Neural cell (in vitro differentiated cells): Measurements from ENCODE around the gene TPSG1. TPM values are rescaled to one million over a fixed set of nuclear protein-coding genes. Genes with fewer than 3 reads are reported as not detected.

Experiments used
- H2AFZ ChIP-seq: fragments of 200-600, 300-800 bp; sonication (generic), shearing (Covaris generic); 2 replicates; pipeline ENCODE4 v1.6.0; 2014; ENCODE audit warnings: low read depth, mild to moderate bottlenecking, antibody characterized with exemption, low read length, moderate library complexity
- H3F3A ChIP-seq: fragments of 200-600 bp; shearing (Covaris generic); 2 replicates; pipeline ENCODE4 v1.6.1; 2016; ENCODE audit warnings: mild to moderate bottlenecking, moderate library complexity, mixed read lengths, antibody characterized with exemption, low read length; ENCODE audit not compliant: insufficient read depth, poor library complexity, severe bottlenecking
- H3K27ac ChIP-seq: fragments of 200-600, 300-800 bp; sonication (generic), shearing (Covaris generic); 2 replicates; pipeline ENCODE4 v1.5.1; 2014; ENCODE audit warnings: mild to moderate bottlenecking, low read length, moderate library complexity
- H3K27me3 ChIP-seq: fragments of 300-800, 200-600 bp; sonication (generic), shearing (Covaris generic); 2 replicates; pipeline ENCODE4 v1.6.0; 2014; ENCODE audit warnings: mild to moderate bottlenecking, low read depth, low read length, moderate library complexity; ENCODE audit not compliant: insufficient read depth
- H3K36me3 ChIP-seq: fragments of 300-800, 200-600 bp; sonication (generic), shearing (Covaris generic); 2 replicates; pipeline ENCODE4 v1.5.1; 2014; ENCODE audit warnings: mild to moderate bottlenecking, antibody characterized with exemption, low read length, moderate library complexity; ENCODE audit not compliant: insufficient read depth
- H3K4me2 ChIP-seq: fragments of 300-800, 200-600 bp; sonication (generic), shearing (Covaris generic); 2 replicates; pipeline ENCODE4 v1.6.0; 2014; ENCODE audit warnings: mild to moderate bottlenecking, low read length
- H3K4me3 ChIP-seq: fragments of 300-800, 200-600 bp; sonication (generic), shearing (Covaris generic); 2 replicates; pipeline ENCODE4 v1.5.1; 2014; ENCODE audit warnings: mild to moderate bottlenecking, low read length, moderate library complexity
- H3K79me2 ChIP-seq: fragments of 200-600 bp; shearing (Covaris generic); replicated peaks from 2 replicates; pipeline ENCODE4 v1.6.0; 2014; ENCODE audit warnings: mild to moderate bottlenecking, low read length, moderate library complexity; ENCODE audit not compliant: insufficient read depth
- H3K9ac ChIP-seq: fragments of 300-800, 200-600 bp; sonication (generic), shearing (Covaris generic); 2 replicates; pipeline ENCODE4 v1.6.1; 2016; ENCODE audit warnings: mild to moderate bottlenecking, low read length, mixed read lengths
- H3K9me2 ChIP-seq: fragments of 200-600 bp; shearing (Covaris generic); 2 replicates; pipeline ENCODE4 v1.6.1; 2016; ENCODE audit warnings: mild to moderate bottlenecking, low read length, mixed read lengths; ENCODE audit not compliant: insufficient read depth
- H3K9me3 ChIP-seq: fragments of 200-600, 300-800 bp; sonication (generic), shearing (Covaris generic); 2 replicates; pipeline ENCODE4 v1.6.1; 2016; ENCODE audit warnings: mild to moderate bottlenecking, mixed run types, low read length, moderate library complexity, mixed read lengths
- H4K20me1 ChIP-seq: fragments of 200-600 bp; shearing (Covaris generic); 2 replicates; pipeline ENCODE4 v1.6.1; 2016; ENCODE audit warnings: mild to moderate bottlenecking, mixed run types; ENCODE audit not compliant: insufficient read depth
- EP300 ChIP-seq: fragments of 450-650 bp; conservative IDR thresholded peaks from 2 replicates; pipeline ENCODE4 v1.6.1; 2014; ENCODE audit warnings: antibody characterized with exemption, mild to moderate bottlenecking, moderate library complexity; ENCODE audit not compliant: poor library complexity, severe bottlenecking
- EZH2 ChIP-seq: fragments of 200-600, 300-800 bp; shearing (Covaris generic), sonication (generic); IDR thresholded peaks from 2 replicates; pipeline ENCODE4 v1.6.1; 2014; ENCODE audit warnings: antibody characterized with exemption, low read length, borderline replicate concordance, mild to moderate bottlenecking; ENCODE audit not compliant: insufficient read depth, poor library complexity, severe bottlenecking
- MXI1 ChIP-seq: fragments of 450-650 bp; conservative IDR thresholded peaks from 2 replicates; pipeline ENCODE4 v1.6.1; 2014; ENCODE audit warnings: antibody characterized with exemption, mild to moderate bottlenecking; ENCODE audit not compliant: poor library complexity, severe bottlenecking
- POLR2AphosphoS5 ChIP-seq: IDR thresholded peaks from 2 replicates; pipeline ENCODE4 v1.6.1; 2012
- RAD21 ChIP-seq: fragments of 450-650 bp; conservative IDR thresholded peaks from 2 replicates; pipeline ENCODE4 v1.6.1; 2014; ENCODE audit warnings: antibody characterized with exemption, mild to moderate bottlenecking, moderate library complexity
- SMC3 ChIP-seq: fragments of 450-650 bp; conservative IDR thresholded peaks from 2 replicates; pipeline ENCODE4 v1.6.1; 2014; ENCODE audit warnings: antibody characterized with exemption, mild to moderate bottlenecking, moderate library complexity; ENCODE audit not compliant: poor library complexity
- TAF1 ChIP-seq: IDR thresholded peaks from 2 replicates; pipeline ENCODE4 v1.6.1; 2012; ENCODE audit warnings: low read depth
- polyA plus RNA-seq: library from polyadenylated mRNA; depleted of rRNA; stranded (reverse); fragments of >200 nt; gene quantifications from 2 replicates; pipeline ENCODE4 v1.2.3, GENCODE V29; 2014
- TF ChIP-seq, protein P1 (sequence below): fragments of 450-650 bp; IDR thresholded peaks from 2 replicates; pipeline ENCODE4 v1.5.1; 2014; ENCODE audit warnings: antibody characterized with exemption, mild to moderate bottlenecking, moderate library complexity; ENCODE audit not compliant: poor library complexity, severe bottlenecking
- TF ChIP-seq, protein P2 (sequence below): IDR thresholded peaks from 2 replicates; pipeline ENCODE4 v1.6.1; 2012; ENCODE audit warnings: borderline replicate concordance

The TPSG1 gene
- polyA plus RNA-seq, 1 donor from 2014 or later: not detected

DNA sequence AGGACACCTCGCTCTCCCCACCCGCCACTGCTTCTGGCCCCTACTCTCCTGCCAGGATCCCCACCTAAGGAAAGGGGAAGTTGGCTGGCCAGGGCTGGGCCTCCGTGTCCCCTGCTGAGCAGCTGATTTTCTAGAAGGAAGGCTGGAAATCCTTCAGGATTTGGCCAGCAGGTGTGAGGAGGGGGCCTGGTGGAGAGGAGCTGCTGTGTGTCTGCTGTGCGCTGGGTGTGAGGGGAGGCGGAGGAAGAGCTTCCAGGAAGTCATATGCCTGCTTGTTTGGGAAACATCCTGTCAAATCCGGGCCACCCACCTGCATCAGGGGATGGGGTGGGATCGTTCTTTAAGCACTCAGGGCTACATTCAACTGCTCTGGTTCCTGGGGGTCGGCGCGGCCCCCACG is 28.6 kb downstream of the TPSG1 start:
- no peak overlapping the region for H3K4me2 ChIP-seq
- no peak overlapping the region for H3K9ac ChIP-seq
- H3K79me2 ChIP-seq: no peaks in the 10 kb centered on the region
- H3K4me3 ChIP-seq: no peak overlapping the region
- H3K9me2 ChIP-seq: no peaks in the 10 kb centered on the region
- no peaks in the 10 kb centered on the region for H3K9me3 ChIP-seq
- H3K36me3 ChIP-seq: no peaks in the 10 kb centered on the region
- TF ChIP-seq EZH2 (no peak), MXI1 (no peak), RAD21 (no peak), TAF1 (no peak), POLR2AphosphoS5 (no peak), EP300 (no peak), SMC3 (no peak)
- TF ChIP-seq, protein P1, sequence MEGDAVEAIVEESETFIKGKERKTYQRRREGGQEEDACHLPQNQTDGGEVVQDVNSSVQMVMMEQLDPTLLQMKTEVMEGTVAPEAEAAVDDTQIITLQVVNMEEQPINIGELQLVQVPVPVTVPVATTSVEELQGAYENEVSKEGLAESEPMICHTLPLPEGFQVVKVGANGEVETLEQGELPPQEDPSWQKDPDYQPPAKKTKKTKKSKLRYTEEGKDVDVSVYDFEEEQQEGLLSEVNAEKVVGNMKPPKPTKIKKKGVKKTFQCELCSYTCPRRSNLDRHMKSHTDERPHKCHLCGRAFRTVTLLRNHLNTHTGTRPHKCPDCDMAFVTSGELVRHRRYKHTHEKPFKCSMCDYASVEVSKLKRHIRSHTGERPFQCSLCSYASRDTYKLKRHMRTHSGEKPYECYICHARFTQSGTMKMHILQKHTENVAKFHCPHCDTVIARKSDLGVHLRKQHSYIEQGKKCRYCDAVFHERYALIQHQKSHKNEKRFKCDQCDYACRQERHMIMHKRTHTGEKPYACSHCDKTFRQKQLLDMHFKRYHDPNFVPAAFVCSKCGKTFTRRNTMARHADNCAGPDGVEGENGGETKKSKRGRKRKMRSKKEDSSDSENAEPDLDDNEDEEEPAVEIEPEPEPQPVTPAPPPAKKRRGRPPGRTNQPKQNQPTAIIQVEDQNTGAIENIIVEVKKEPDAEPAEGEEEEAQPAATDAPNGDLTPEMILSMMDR: no peak
- TF ChIP-seq, protein P2, sequence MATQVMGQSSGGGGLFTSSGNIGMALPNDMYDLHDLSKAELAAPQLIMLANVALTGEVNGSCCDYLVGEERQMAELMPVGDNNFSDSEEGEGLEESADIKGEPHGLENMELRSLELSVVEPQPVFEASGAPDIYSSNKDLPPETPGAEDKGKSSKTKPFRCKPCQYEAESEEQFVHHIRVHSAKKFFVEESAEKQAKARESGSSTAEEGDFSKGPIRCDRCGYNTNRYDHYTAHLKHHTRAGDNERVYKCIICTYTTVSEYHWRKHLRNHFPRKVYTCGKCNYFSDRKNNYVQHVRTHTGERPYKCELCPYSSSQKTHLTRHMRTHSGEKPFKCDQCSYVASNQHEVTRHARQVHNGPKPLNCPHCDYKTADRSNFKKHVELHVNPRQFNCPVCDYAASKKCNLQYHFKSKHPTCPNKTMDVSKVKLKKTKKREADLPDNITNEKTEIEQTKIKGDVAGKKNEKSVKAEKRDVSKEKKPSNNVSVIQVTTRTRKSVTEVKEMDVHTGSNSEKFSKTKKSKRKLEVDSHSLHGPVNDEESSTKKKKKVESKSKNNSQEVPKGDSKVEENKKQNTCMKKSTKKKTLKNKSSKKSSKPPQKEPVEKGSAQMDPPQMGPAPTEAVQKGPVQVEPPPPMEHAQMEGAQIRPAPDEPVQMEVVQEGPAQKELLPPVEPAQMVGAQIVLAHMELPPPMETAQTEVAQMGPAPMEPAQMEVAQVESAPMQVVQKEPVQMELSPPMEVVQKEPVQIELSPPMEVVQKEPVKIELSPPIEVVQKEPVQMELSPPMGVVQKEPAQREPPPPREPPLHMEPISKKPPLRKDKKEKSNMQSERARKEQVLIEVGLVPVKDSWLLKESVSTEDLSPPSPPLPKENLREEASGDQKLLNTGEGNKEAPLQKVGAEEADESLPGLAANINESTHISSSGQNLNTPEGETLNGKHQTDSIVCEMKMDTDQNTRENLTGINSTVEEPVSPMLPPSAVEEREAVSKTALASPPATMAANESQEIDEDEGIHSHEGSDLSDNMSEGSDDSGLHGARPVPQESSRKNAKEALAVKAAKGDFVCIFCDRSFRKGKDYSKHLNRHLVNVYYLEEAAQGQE: no peak
- H3K27me3 ChIP-seq: no peaks in the 10 kb centered on the region
- no peaks in the 10 kb centered on the region for H4K20me1 ChIP-seq
- no peaks in the 10 kb centered on the region for H3F3A ChIP-seq
- H3K27ac ChIP-seq: no peak overlapping the region
- no peak overlapping the region for H2AFZ ChIP-seq

DNA sequence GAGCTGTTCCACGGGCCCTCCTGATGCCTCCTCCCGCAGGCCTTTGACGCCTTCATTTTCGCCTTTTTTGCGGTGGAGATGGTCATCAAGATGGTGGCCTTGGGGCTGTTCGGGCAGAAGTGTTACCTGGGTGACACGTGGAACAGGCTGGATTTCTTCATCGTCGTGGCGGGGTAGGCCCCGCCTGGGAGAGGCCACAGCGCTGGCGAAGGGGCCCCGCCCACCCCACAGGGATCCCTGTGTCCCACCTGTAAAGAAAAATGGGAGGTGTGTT is 29.7 kb downstream of the TPSG1 start:
- Histone ChIP-seq H3K79me2 (no peaks in the 10 kb centered on the region), H4K20me1 (no peaks in the 10 kb centered on the region), H2AFZ (no peak overlapping the region), H3K9me3 (no peaks in the 10 kb centered on the region), H3K9me2 (no peaks in the 10 kb centered on the region), H3F3A (no peaks in the 10 kb centered on the region), H3K9ac (no peak overlapping the region), H3K27ac (no peak overlapping the region), H3K4me3 (no peak overlapping the region), H3K36me3 (no peaks in the 10 kb centered on the region), H3K4me2 (no peak overlapping the region), H3K27me3 (no peaks in the 10 kb centered on the region)
- TF ChIP-seq EZH2: no peak
- no peak for TF ChIP-seq TAF1
- TF ChIP-seq RAD21: no peak
- TF ChIP-seq EP300: no peak
- TF ChIP-seq, protein P2: no peak
- no peak for TF ChIP-seq SMC3
- TF ChIP-seq, protein P1: no peak
- no peak for TF ChIP-seq POLR2AphosphoS5
- TF ChIP-seq MXI1: no peak
